Hepatocyte (in vitro differentiated cells): ENCODE data around the gene SLAMF8.

Experiments used
- CTCF ChIP-seq: fragments of 200-600 bp; sonication (generic); IDR thresholded peaks from 2 replicates; pipeline ENCODE4 v1.5.1; 2016; ENCODE audit warnings: antibody characterized with exemption, mild to moderate bottlenecking; ENCODE audit not compliant: poor library complexity
- EZH2 ChIP-seq: fragments of 200-600 bp; sonication (generic); IDR thresholded peaks from 2 replicates; pipeline ENCODE4 v1.6.1; 2016; ENCODE audit warnings: antibody characterized with exemption, mild to moderate bottlenecking, borderline replicate concordance
- EZH2phosphoT487 ChIP-seq: fragments of 200-600 bp; sonication (generic); IDR thresholded peaks from one replicate; pipeline ENCODE4 v1.6.1; 2018; ENCODE audit warnings: antibody characterized with exemption, mild to moderate bottlenecking, low read depth, moderate library complexity; ENCODE audit not compliant: unreplicated experiment, severe bottlenecking

GRCh38 chr1:159853417-159854115, 26.9 kb downstream of the SLAMF8 start:
- TF ChIP-seq CTCF: no peak
- no peak for TF ChIP-seq EZH2phosphoT487
- TF ChIP-seq EZH2: no peak
